Activated T-helper 9 cell treated with anti-CD3 and anti-CD28 coated beads, Interleukin-2, amount 50 U/mL, for 16 hours (primary cell): ENCODE results near the gene NHSL1.

Experiments used
- DNase-seq: peaks from one replicate; pipeline ENCODE4 v3.0.0-alpha.2; 2020; ENCODE audit warnings: low read depth

Gene NHSL1

GRCh38 chr6:138424004-138424904 lies 75.0 kb downstream of the NHSL1 start:
- DNase-seq: no peak

- no peak for DNase-seq
Measured at GRCh38 chr6:138422861-138423260, 76.4 kb downstream of the NHSL1 start.

GRCh38 chr6:138421608-138422007 lies 77.7 kb downstream of the NHSL1 start:
- no peak for DNase-seq

- no peak for DNase-seq
Measured at GRCh38 chr6:138421089-138421488, 78.2 kb downstream of the NHSL1 start.

- no peak for DNase-seq
Measured at GRCh38 chr6:138420356-138420755, 78.9 kb downstream of the NHSL1 start.

GRCh38 chr6:138419766-138420165 lies 79.5 kb downstream of the NHSL1 start:
- DNase-seq: no peak

GRCh38 chr6:138418118-138418742 lies 81.1 kb downstream of the NHSL1 start:
- DNase-seq: no peak

GRCh38 chr6:138417493-138418117 lies 81.7 kb downstream of the NHSL1 start:
- DNase-seq: no peak

GRCh38 chr6:138416206-138416605 lies 83.1 kb downstream of the NHSL1 start:
- no peak for DNase-seq

- no peak for DNase-seq
Measured at GRCh38 chr6:138415125-138415524, 84.2 kb downstream of the NHSL1 start.

GRCh38 chr6:138410972-138411880 lies 88.1 kb downstream of the NHSL1 start:
- DNase-seq: no peak

- no peak for DNase-seq
Measured at GRCh38 chr6:138410048-138410735, 89.1 kb downstream of the NHSL1 start.

GRCh38 chr6:138406443-138406842 lies 92.9 kb downstream of the NHSL1 start:
- DNase-seq: no peak

GRCh38 chr6:138405816-138406413 lies 93.4 kb downstream of the NHSL1 start:
- no peak for DNase-seq

- no peak for DNase-seq
Measured at GRCh38 chr6:138404666-138405337, 94.5 kb downstream of the NHSL1 start.

- DNase-seq: peak; percentile 78
Measured at GRCh38 chr6:138403801-138404665, 95.3 kb downstream of the NHSL1 start, which contains the start of gene HEBP2. HEBP2 (plus strand) TSS chr6:138404223; CDS start chr6:138404496, 273 bp downstream.

GRCh38 chr6:138403324-138403800 lies 95.9 kb downstream of the NHSL1 start:
- DNase-seq: no peak

GRCh38 chr6:138402838-138403187 lies 96.5 kb downstream of the NHSL1 start:
- no peak for DNase-seq
